H1 (cell line): Measurements from ENCODE around the gene ZNF189. TPM values are rescaled to one million over a fixed set of nuclear protein-coding genes. Genes with fewer than 3 reads are reported as not detected.

Experiments
- CTCF ChIA-PET: fragments of 300-600 bp; sonication (Branson Sonifier 250); formaldehyde crosslinking; loops from one replicate; lab custom pipeline; 2021; ENCODE audit not compliant: partially characterized antibody; lab: Charles Lee
- POLR2A ChIA-PET: fragments of 300-600 bp; sonication (Branson Sonifier 250); formaldehyde crosslinking; loops from one replicate; lab custom pipeline; 2021; ENCODE audit warnings: inconsistent platforms; ENCODE audit not compliant: partially characterized antibody; lab: Charles Lee
- DNase-seq, 2 experiments: peaks; one replicate each; pipeline versions ENCODE4 v3.0.0 to v3.0.0-alpha.2; 2010 to 2022; ENCODE audit warnings: low spot score in 2 of 2, low read depth in 1 of 2, mixed read lengths in 1 of 2
- FAIRE-seq: peaks from 2 replicates; lab custom pipeline; 2011; peaks lifted over from hg19 to GRCh38; lab: Jason Lieb, UNC
- H2AFZ ChIP-seq: 2 replicates; pipeline ENCODE4 v1.8.1; 2012; ENCODE audit warnings: low read length, inconsistent platforms
- H2AK5ac ChIP-seq: 2 replicates; pipeline ENCODE4 v1.6.1; 2013; ENCODE audit warnings: low read depth, low read length
- H2BK120ac ChIP-seq: replicated peaks from 2 replicates; pipeline ENCODE3; 2013; ENCODE audit warnings: low read depth, low read length, inconsistent platforms
- H2BK12ac ChIP-seq: 2 replicates; pipeline ENCODE4 v1.6.1; 2013; ENCODE audit warnings: low read depth, low read length
- H2BK15ac ChIP-seq: 2 replicates; pipeline ENCODE4 v1.6.1; 2013; ENCODE audit warnings: low read length
- H2BK20ac ChIP-seq: 2 replicates; pipeline ENCODE4 v1.6.1; 2013; ENCODE audit warnings: low read length
- H2BK5ac ChIP-seq: 2 replicates; pipeline ENCODE4 v1.6.1; 2013; ENCODE audit warnings: low read depth, low read length
- H3K14ac ChIP-seq: 2 replicates; pipeline ENCODE4 v1.6.1; 2013; ENCODE audit warnings: inconsistent platforms; ENCODE audit not compliant: insufficient read length
- H3K18ac ChIP-seq: 2 replicates; pipeline ENCODE4 v1.6.1; 2013; ENCODE audit warnings: low read length; ENCODE audit errors: extremely low read depth
- H3K23ac ChIP-seq: 2 replicates; pipeline ENCODE4 v1.6.1; 2013; ENCODE audit warnings: inconsistent platforms; ENCODE audit not compliant: insufficient read length
- H3K23me2 ChIP-seq: 2 replicates; pipeline ENCODE4 v1.6.1; 2013; ENCODE audit warnings: low read depth, low read length
- H3K27ac ChIP-seq: 2 replicates; pipeline ENCODE4 v1.6.1; 2011; ENCODE audit warnings: low read depth, low read length, inconsistent platforms
- H3K27me3 ChIP-seq, 4 experiments: replicated peaks in 1 of 4; 1 replicate in 1 of 4; 2 replicates in 3 of 4; pipeline versions ENCODE4 v1.6.1 to v1.8.1; 2011 to 2013; ENCODE audit warnings: low read length in 3 of 4, mild to moderate bottlenecking in 3 of 4, inconsistent platforms in 2 of 4, mixed read lengths in 2 of 4, moderate library complexity in 1 of 4; ENCODE audit not compliant: control insufficient read depth in 3 of 4, insufficient read depth in 3 of 4; ENCODE audit errors: extremely low read depth in 1 of 4
- H3K36me3 ChIP-seq, 4 experiments: 2 replicates each; pipeline versions ENCODE4 v1.6.1 to v1.8.1; 2011 to 2013; ENCODE audit warnings: mild to moderate bottlenecking in 4 of 4, low read length in 3 of 4, moderate library complexity in 2 of 4, control low read depth in 1 of 4, inconsistent platforms in 1 of 4; ENCODE audit not compliant: insufficient read depth in 4 of 4, control insufficient read depth in 2 of 4
- H3K4ac ChIP-seq: replicated peaks from 2 replicates; pipeline ENCODE3; 2013; ENCODE audit warnings: low read length, low read depth, mixed read lengths, inconsistent platforms; ENCODE audit not compliant: insufficient read length
- H3K4me1 ChIP-seq, 4 experiments: replicated peaks in 1 of 4; 1 replicate in 1 of 4; 2 replicates in 3 of 4; pipeline versions ENCODE4 v1.6.1 to v1.8.1; 2011 to 2013; ENCODE audit warnings: low read length in 3 of 4, inconsistent platforms in 2 of 4, mixed read lengths in 1 of 4; ENCODE audit not compliant: insufficient read depth in 4 of 4, control insufficient read depth in 3 of 4
- H3K4me2 ChIP-seq, 2 experiments: 2 replicates each; pipeline versions ENCODE4 v1.6.1 to v1.8.1; 2011 to 2013; ENCODE audit warnings: low read depth in 2 of 2, low read length in 2 of 2, control low read depth in 1 of 2, inconsistent platforms in 1 of 2, mild to moderate bottlenecking in 1 of 2; ENCODE audit not compliant: insufficient read depth in 1 of 2
- H3K4me3 ChIP-seq, 4 experiments: fragments of 200-600, 300-600 bp in 1 of 4; sonication (generic), shearing (Covaris generic), sonication (Bioruptor Twin) in 1 of 4; 2 replicates each; pipeline versions ENCODE4 v1.5.1 to v1.8.1; 2011 to 2016; ENCODE audit warnings: low read length in 4 of 4, low read depth in 3 of 4, control low read depth in 2 of 4, inconsistent platforms in 2 of 4, mild to moderate bottlenecking in 2 of 4, mixed read lengths in 1 of 4, moderate library complexity in 1 of 4; ENCODE audit not compliant: insufficient read depth in 2 of 4; ENCODE audit errors: extremely low read depth in 1 of 4
- H3K56ac ChIP-seq: replicated peaks from 2 replicates; pipeline ENCODE3; 2013; ENCODE audit warnings: low read depth, mild to moderate bottlenecking, mixed read lengths, low read length, inconsistent platforms; ENCODE audit not compliant: insufficient read length
- H3K79me1 ChIP-seq: 2 replicates; pipeline ENCODE4 v1.6.1; 2013; ENCODE audit warnings: low read depth, low read length, control low read depth
- H3K79me2 ChIP-seq, 2 experiments: 2 replicates each; pipeline versions ENCODE4 v1.6.1 to v1.8.1; 2012 to 2013; ENCODE audit warnings: low read length in 2 of 2, mild to moderate bottlenecking in 2 of 2, inconsistent platforms in 1 of 2; ENCODE audit not compliant: insufficient read depth in 2 of 2, control insufficient read depth in 1 of 2
- H3K9ac ChIP-seq, 4 experiments: replicated peaks in 1 of 4; 1 replicate in 1 of 4; 2 replicates in 3 of 4; pipeline versions ENCODE4 v1.6.1 to v1.8.1; 2011 to 2013; ENCODE audit warnings: low read depth in 3 of 4, low read length in 3 of 4, control low read depth in 2 of 4, mild to moderate bottlenecking in 2 of 4, moderate library complexity in 2 of 4, inconsistent platforms in 1 of 4; ENCODE audit errors: extremely low read depth in 1 of 4
- H3K9me3 ChIP-seq, 2 experiments: 2 replicates each; pipeline versions ENCODE4 v1.6.1 to v1.8.1; 2012 to 2013; ENCODE audit warnings: mild to moderate bottlenecking in 2 of 2, moderate library complexity in 2 of 2, control low read depth in 1 of 2, inconsistent platforms in 1 of 2, low read depth in 1 of 2, low read length in 1 of 2, mixed read lengths in 1 of 2; ENCODE audit not compliant: insufficient read depth in 2 of 2
- H4K20me1 ChIP-seq, 2 experiments: replicated peaks in 1 of 2; 2 replicates each; pipeline versions ENCODE3 to v1.8.1; 2011 to 2013; ENCODE audit warnings: inconsistent platforms in 2 of 2, low read length in 2 of 2, mild to moderate bottlenecking in 1 of 2; ENCODE audit not compliant: insufficient read depth in 2 of 2, control insufficient read depth in 1 of 2
- H4K5ac ChIP-seq: 2 replicates; pipeline ENCODE4 v1.6.1; 2013; ENCODE audit warnings: low read length, low read depth, mixed read lengths, inconsistent platforms; ENCODE audit not compliant: insufficient read length
- H4K8ac ChIP-seq: 2 replicates; pipeline ENCODE4 v1.8.0; 2013; ENCODE audit warnings: mild to moderate bottlenecking, moderate library complexity, low read length, inconsistent platforms; ENCODE audit not compliant: insufficient read depth; ENCODE audit errors: extremely low read depth
- H4K91ac ChIP-seq: replicated peaks from 2 replicates; pipeline ENCODE3; 2013; ENCODE audit warnings: low read length, mixed read lengths, inconsistent platforms; ENCODE audit not compliant: insufficient read length
- KDM4A ChIP-seq: IDR thresholded peaks from one replicate; pipeline ENCODE4 v1.7.1; 2012; ENCODE audit warnings: low read depth, mild to moderate bottlenecking, moderate library complexity, low read length, inconsistent platforms; ENCODE audit not compliant: severe bottlenecking
- WGBS, 2 experiments: shearing (Covaris generic) in 1 of 2; methylation state at CpG; one replicate each; pipeline versions ENCODE4 v1.1.6 to v1.1.7; 2013 to 2015; ENCODE audit warnings: low lambda C conversion rate in 2 of 2, mixed read lengths in 2 of 2, inconsistent platforms in 1 of 2, low coverage in 1 of 2, missing lambda C conversion rate in 1 of 2; ENCODE audit not compliant: insufficient replicate concordance in 2 of 2, insufficient coverage in 1 of 2, insufficient read length in 1 of 2; ENCODE audit errors: extremely low coverage in 1 of 2, missing lambda C conversion rate in 1 of 2; 5-methylcytosine and 5-hydroxymethylcytosine counted together
- polyA plus RNA-seq, 7 experiments: library from polyadenylated mRNA; depleted of rRNA in 3 of 7; stranded (reverse) in 5 of 7; unstranded in 2 of 7; fragments of >200 nt in 5 of 7; fragments of 200-250 nt in 2 of 7; gene quantifications; 1 replicate in 5 of 7; 2 replicates in 1 of 7; 4 replicates in 1 of 7; pipeline versions ENCODE4 v1.2.1 to v1.2.3, GENCODE V29; 2011 to 2013; ENCODE audit warnings: missing spikeins in 2 of 7, mixed read lengths in 2 of 7
- total RNA-seq: library from RNA; stranded (reverse); fragmentation: NEBNext Ultra II Directional; extraction: Animal tissue kit (Norgen Biotek cat#: 25700); gene quantifications from 2 replicates; pipeline ENCODE4 v1.2.1, GENCODE V29; 2021
- TF ChIP-seq, protein P1 (sequence below): IDR thresholded peaks from 2 replicates; pipeline ENCODE4 v1.6.1; 2012; ENCODE audit warnings: inconsistent platforms

ZNF189 gene
- total and polyA plus RNA-seq, 2 of the 8 experiments (the other 6 are each of a cell fraction or from before 2014, with no cell fraction given): 1.9 to 12.3 TPM

DNA sequence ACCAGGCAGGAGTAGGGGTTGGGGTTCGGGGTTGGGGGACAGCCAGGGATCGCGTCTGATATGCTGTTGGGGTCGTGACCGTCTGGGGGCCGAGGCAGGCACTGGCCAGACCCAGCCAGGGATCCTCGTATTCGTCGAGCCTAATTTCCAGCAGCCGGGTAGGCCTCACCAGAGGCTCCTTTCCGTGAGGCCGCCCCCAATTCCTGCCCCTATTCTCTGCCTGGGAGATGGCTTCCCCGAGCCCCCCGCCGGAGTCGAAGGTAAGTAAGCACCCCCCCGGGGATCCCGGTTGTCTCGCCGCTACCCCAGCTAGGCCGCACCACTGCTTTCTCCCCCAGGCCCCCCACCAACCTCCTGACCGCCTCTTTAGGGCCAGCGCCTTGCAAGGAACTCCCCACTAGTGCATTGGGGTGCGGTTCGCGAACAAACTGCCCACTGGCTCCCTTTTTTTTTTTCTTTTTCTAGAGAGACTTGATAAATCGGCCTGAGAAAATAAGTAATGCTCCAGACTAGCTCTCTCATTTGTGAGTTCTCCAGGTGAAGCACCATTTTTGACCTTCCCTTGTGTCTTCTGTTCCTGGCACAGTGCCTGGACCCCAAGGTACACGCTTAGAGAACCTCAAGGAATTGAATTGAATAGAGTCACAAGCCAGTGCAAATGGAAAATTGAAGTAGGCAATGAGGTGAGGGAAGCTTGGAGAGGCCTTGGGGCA lies 435 bp downstream of the ZNF189 start:
- Histone ChIP-seq H3K23ac (no peak overlapping the region), H4K91ac (no peak overlapping the region), H2BK120ac (no peak overlapping the region), H3K79me1 (peaks cover 2% of the 10 kb centered on the region; the same call in 1 of the 2 replicates), H3K56ac (no peak overlapping the region), H3K14ac (no peak overlapping the region), H3K9ac (peak overlapping the region; percentile 56 to 87 (median 71)), H3K27ac (no peak overlapping the region), H2BK15ac (no peak overlapping the region), H2BK5ac (no peak overlapping the region), H2BK20ac (no peak overlapping the region), H3K27me3 (no peaks in the 10 kb centered on the region), H3K23me2 (no peaks in the 10 kb centered on the region; the same call in 1 of the 2 replicates), H2BK12ac (no peak overlapping the region), H4K8ac (0 out of 2 replicates have a peak overlapping the region, but pooled peaks have one; percentile 26), H3K9me3 (peaks cover 0 to 4% of the 10 kb centered on the region in 2 experiments; a peak in 1 of 4 replicates), H3K4ac (no peak overlapping the region), H2AFZ (peak overlapping the region; percentile 10; the same call in 1 of the 2 replicates), H3K36me3 (peaks cover 2 to 45% (median 31%) of the 10 kb centered on the region in 4 experiments), H4K5ac (no peak overlapping the region), H3K79me2 (peaks cover 19 to 55% of the 10 kb centered on the region in 2 experiments), H3K4me1 (peaks cover 0 to 4% (median 3%) of the 10 kb centered on the region in 4 experiments; a peak in 3 of 7 replicates), H3K4me2 (peak overlapping the region; percentile 64 to 65), H3K4me3 (peak overlapping the region; percentile 57 to 85 (median 72)), H2AK5ac (no peak overlapping the region), H3K18ac (no peak overlapping the region), H4K20me1 (no peaks in the 10 kb centered on the region)
- ChIA-PET CTCF (interaction anchor here (1.8 to 2.0 kb wide), 3 partner anchors 11 to 50 kb away, joined by 5 to 16 read pairs (median 6); no protein-coding TSS in a partner anchor), POLR2A (interaction anchor here (0.6 to 2.0 kb wide), 12 partner anchors 10 to 1251 kb away, joined by 3 to 15 read pairs (median 4); partner anchors contain the start of gene BAAT)
- no peak for FAIRE-seq
- TF ChIP-seq, protein P1, sequence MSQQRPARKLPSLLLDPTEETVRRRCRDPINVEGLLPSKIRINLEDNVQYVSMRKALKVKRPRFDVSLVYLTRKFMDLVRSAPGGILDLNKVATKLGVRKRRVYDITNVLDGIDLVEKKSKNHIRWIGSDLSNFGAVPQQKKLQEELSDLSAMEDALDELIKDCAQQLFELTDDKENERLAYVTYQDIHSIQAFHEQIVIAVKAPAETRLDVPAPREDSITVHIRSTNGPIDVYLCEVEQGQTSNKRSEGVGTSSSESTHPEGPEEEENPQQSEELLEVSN: no peak
- TF ChIP-seq KDM4A: peak; percentile 5
- no peak for DNase-seq
- WGBS, 2 experiments: 2% methylated on average over 15 of the region's 28 CpGs; no CpG with 5 or more reads in 1 of the 2 experiments
